K562 (cell line): ENCODE measurements around the gene MED22. TPM values are rescaled to one million over a fixed set of nuclear protein-coding genes. Genes with fewer than 3 reads are reported as not detected.

Source experiments
- ATAC-seq: fragments of 200-7000 bp; cut with Tn5 transposase; 3 replicates; pipeline ENCODE4 v1.9.1; 2020; ENCODE audit warnings: moderate library complexity
- BruUV-seq: library from RNA; stranded (reverse); fragments of 400-500 nt; replicated peaks from 2 replicates; lab custom pipeline; 2021; lab: Mats Ljungman, UMichigan
- CTCF ChIA-PET: fragments of 300-600 bp; formaldehyde crosslinking; extraction: SDS; loops from one replicate; lab custom pipeline; 2021; ENCODE audit warnings: low intra/inter-chr PET ratio; lab: Yijun Ruan, JAX
- POLR2A ChIA-PET: fragments of 300-600, 350-650 bp; sonication (Branson Sonifier 250); formaldehyde crosslinking; extraction: SDS; loops from one replicate; lab custom pipeline; 2021; ENCODE audit warnings: antibody characterized with exemption, inconsistent platforms; lab: Yijun Ruan, JAX
- DNase-seq, 4 experiments: peaks; one replicate each; pipeline versions ENCODE4 v3.0.0 to v3.0.0-alpha.2; 2011 to 2018; ENCODE audit warnings: low spot score in 3 of 4, mixed read lengths in 3 of 4; ENCODE audit errors: extremely low read depth in 1 of 4
- FAIRE-seq: peaks from 2 replicates; lab custom pipeline; 2011; peaks lifted over from hg19 to GRCh38; lab: Jason Lieb, UNC
- H2AFZ ChIP-seq: 2 replicates; pipeline ENCODE4 v1.6.0; 2011; ENCODE audit warnings: low read depth, low read length, control low read depth, inconsistent platforms
- H3K27ac ChIP-seq: fragments of 200-600 bp; 3 replicates; pipeline ENCODE4 v1.8.0; 2011; ENCODE audit warnings: low read depth, mild to moderate bottlenecking, control low read depth, inconsistent platforms, low read length, moderate library complexity, mixed read lengths; ENCODE audit errors: extremely low read depth
- H3K27me3 ChIP-seq, 2 experiments: fragments of 300-600 bp in 1 of 2; 2 replicates in 1 of 2; 3 replicates in 1 of 2; pipeline versions ENCODE4 v1.6.0 to v1.8.0; 2011; ENCODE audit warnings: inconsistent platforms in 2 of 2, low read length in 2 of 2, mild to moderate bottlenecking in 1 of 2, mixed read lengths in 1 of 2, moderate library complexity in 1 of 2; ENCODE audit not compliant: control insufficient read depth in 2 of 2, insufficient read depth in 2 of 2
- H3K36me3 ChIP-seq: fragments of 300-600 bp; 3 replicates; pipeline ENCODE4 v1.8.0; 2011; ENCODE audit warnings: mild to moderate bottlenecking, low read length, inconsistent platforms; ENCODE audit not compliant: control insufficient read depth, insufficient read depth
- H3K4me1 ChIP-seq, 2 experiments: fragments of 200-600 bp in 1 of 2; replicated peaks in 1 of 2; 2 replicates in 1 of 2; 3 replicates in 1 of 2; pipeline versions ENCODE4 v1.5.1 to v1.8.0; 2011; ENCODE audit warnings: inconsistent platforms in 2 of 2, low read length in 2 of 2, mild to moderate bottlenecking in 1 of 2, mixed read lengths in 1 of 2, moderate library complexity in 1 of 2; ENCODE audit not compliant: control insufficient read depth in 2 of 2, insufficient read depth in 2 of 2
- H3K4me2 ChIP-seq: 2 replicates; pipeline ENCODE4 v1.6.1; 2011; ENCODE audit warnings: low read length, control low read depth, inconsistent platforms, mixed read lengths; ENCODE audit not compliant: insufficient read depth
- H3K4me3 ChIP-seq: fragments of 200-600 bp; sonication (generic), shearing (Covaris generic); 2 replicates; pipeline ENCODE4 v1.5.1; 2016; ENCODE audit warnings: control low read depth, inconsistent platforms
- H3K79me2 ChIP-seq: fragments of 200-600 bp; 3 replicates; pipeline ENCODE4 v1.8.0; 2011; ENCODE audit warnings: low read length, inconsistent platforms; ENCODE audit not compliant: control insufficient read depth, insufficient read depth
- H3K9ac ChIP-seq, 2 experiments: 2 replicates each; pipeline versions ENCODE4 v1.6.0 to v1.6.1; 2011; ENCODE audit warnings: low read depth in 2 of 2, low read length in 2 of 2, control low read depth in 1 of 2, inconsistent platforms in 1 of 2, mild to moderate bottlenecking in 1 of 2, mixed read lengths in 1 of 2; ENCODE audit not compliant: insufficient read depth in 1 of 2
- H3K9me1 ChIP-seq: one replicate; pipeline ENCODE4 v1.6.0; 2011; ENCODE audit warnings: inconsistent platforms, mild to moderate bottlenecking, low read length, moderate library complexity; ENCODE audit not compliant: control insufficient read depth, insufficient read depth
- H3K9me3 ChIP-seq: replicated peaks from 2 replicates; pipeline ENCODE4 v1.5.1; 2011; ENCODE audit warnings: low read depth, low read length, inconsistent platforms; ENCODE audit not compliant: control insufficient read depth, insufficient read depth
- H4K20me1 ChIP-seq: replicated peaks from 2 replicates; pipeline ENCODE4 v1.6.1; 2011; ENCODE audit warnings: low read length, inconsistent platforms, mixed read lengths; ENCODE audit not compliant: control insufficient read depth, insufficient read depth
- WGBS: fragments of 100-300 bp; shearing (Covaris generic); methylation state at CpG from one replicate; pipeline ENCODE4 v1.1.6; 2016; ENCODE audit warnings: low coverage, mixed read lengths; ENCODE audit not compliant: insufficient coverage; ENCODE audit errors: missing lambda C conversion rate; 5-methylcytosine and 5-hydroxymethylcytosine counted together
- in situ Hi-C: fragments of 300-500 bp; cut with MboI; formaldehyde crosslinking; loops from 4 replicates; pipeline ENCODE4 v1.15.0; 2018; ENCODE audit warnings: inconsistent platforms, mixed read lengths
- intact Hi-C: fragments of 100-400 bp; cut with micrococcal nuclease; formaldehyde crosslinking; loops from 2 replicates; pipeline ENCODE4 v1.14.2; 2022
- polyA plus RNA-seq, 8 experiments: library from polyadenylated mRNA; depleted of rRNA in 4 of 8; stranded (reverse) in 5 of 8; unstranded in 3 of 8; fragments of >200 nt; fragmentation: Nextera tagmentation in 2 of 8; fragmentation: Illumina TruSeq in 1 of 8; extraction: Ambion mirVana in 2 of 8; extraction: Trizol in 1 of 8; gene quantifications; 2 replicates each; pipeline versions ENCODE4 v1.2.1 to v1.2.3, GENCODE V29; 2011 to 2014; ENCODE audit warnings: inconsistent platforms in 1 of 8, missing spikeins in 1 of 8
- total RNA-seq, 7 experiments: library from RNA; depleted of rRNA in 6 of 7; stranded (reverse); fragments of >200 nt in 6 of 7; fragmentation: Illumina TruSeq in 2 of 7; extraction: Trizol in 2 of 7; gene quantifications; 2 replicates each; pipeline versions ENCODE4 v1.2.1 to v1.2.3, GENCODE V29; 2011 to 2021; ENCODE audit warnings: low replicate concordance in 1 of 7
- TF ChIP-seq, protein P1 (sequence below), 2 experiments: fragments of 450-650 bp in 1 of 2; sonication (generic) in 1 of 2; formaldehyde crosslinking in 1 of 2; IDR thresholded peaks; 2 replicates each; pipeline versions ENCODE4 v1.7.1 to v1.9.0; 2016 to 2022; ENCODE audit warnings: inconsistent platforms in 1 of 2, mild to moderate bottlenecking in 1 of 2, missing genetic modification reagents in 1 of 2
- TF ChIP-seq, protein P2 (sequence below): IDR thresholded peaks from 2 replicates; pipeline ENCODE4 v1.6.1; 2012; ENCODE audit warnings: low read depth, low read length, improper control_type of control experiment, borderline replicate concordance
- TF ChIP-seq, protein P3 (sequence below): fragments of 250-450 bp; sonication (Bioruptor Pico); IDR thresholded peaks from 2 replicates; pipeline ENCODE4 v1.9.0; 2021; ENCODE audit warnings: mild to moderate bottlenecking, inconsistent platforms
- TF ChIP-seq, protein P4 (sequence below): sonication (generic); formaldehyde crosslinking; IDR thresholded peaks from 2 replicates; pipeline ENCODE4 v1.8.1; 2023; ENCODE audit warnings: mild to moderate bottlenecking, missing genetic modification reagents

The MED22 gene
- total and polyA plus RNA-seq, 9 of the 15 experiments (the other 6 are each of a cell fraction or from before 2014, with no cell fraction given): 0.73 to 35.6 (median 22.3) TPM

DNA sequence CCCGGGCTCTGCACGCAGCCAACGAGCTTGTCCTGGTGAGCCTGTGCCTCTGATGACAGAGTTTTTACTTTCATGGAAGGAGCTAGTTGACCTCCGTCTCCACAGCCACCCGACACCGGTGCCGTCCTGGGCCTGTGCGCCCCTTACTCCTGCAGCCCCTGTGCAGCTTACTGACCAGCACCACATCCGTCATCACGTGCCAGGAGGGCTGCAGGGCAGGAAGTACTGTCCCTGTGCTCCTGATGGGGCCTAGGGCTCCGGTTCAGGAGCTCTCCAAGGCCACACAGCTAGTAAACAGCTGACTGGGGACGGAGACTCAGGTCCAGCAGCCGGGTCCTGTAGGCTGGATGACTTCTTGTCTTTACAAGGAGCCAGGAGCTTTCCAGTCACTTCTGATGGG lies 38.4 kb upstream of the MED22 start:
- Histone ChIP-seq H3K4me3 (no peak overlapping the region), H3K4me2 (no peak overlapping the region), H3K36me3 (no peaks in the 10 kb centered on the region), H3K27ac (no peak overlapping the region), H3K9me3 (peaks cover 5% of the 10 kb centered on the region), H2AFZ (no peak overlapping the region), H3K79me2 (no peaks in the 10 kb centered on the region), H3K27me3 (peaks cover 29 to 55% of the 10 kb centered on the region in 2 experiments; a peak in 4 of 5 replicates), H3K4me1 (peaks cover 0 to 17% of the 10 kb centered on the region in 2 experiments; a peak in 2 of 5 replicates), H4K20me1 (no peaks in the 10 kb centered on the region; the same call in 1 of the 2 replicates), H3K9me1 (no peaks in the 10 kb centered on the region), H3K9ac (peak overlapping the region in 1 of 2 experiments; percentile 21; a peak in 1 of 4 replicates)
- ChIA-PET CTCF (no interaction called here), POLR2A (interaction anchor here (0.6 to 2.9 kb wide), 8 partner anchors 9 to 111 kb away, joined by 3 to 13 read pairs (median 3); partner anchors contain the start of gene STKLD1)
- WGBS: 34% methylated on average over 13 of the region's 13 CpGs
- BruUV-seq: no TSS peak
- FAIRE-seq (no peak), ATAC-seq (no peak), DNase-seq (no peak)
- in situ Hi-C loops: no loop called here
- intact Hi-C loops: no loop called here
- TF ChIP-seq, protein P1, sequence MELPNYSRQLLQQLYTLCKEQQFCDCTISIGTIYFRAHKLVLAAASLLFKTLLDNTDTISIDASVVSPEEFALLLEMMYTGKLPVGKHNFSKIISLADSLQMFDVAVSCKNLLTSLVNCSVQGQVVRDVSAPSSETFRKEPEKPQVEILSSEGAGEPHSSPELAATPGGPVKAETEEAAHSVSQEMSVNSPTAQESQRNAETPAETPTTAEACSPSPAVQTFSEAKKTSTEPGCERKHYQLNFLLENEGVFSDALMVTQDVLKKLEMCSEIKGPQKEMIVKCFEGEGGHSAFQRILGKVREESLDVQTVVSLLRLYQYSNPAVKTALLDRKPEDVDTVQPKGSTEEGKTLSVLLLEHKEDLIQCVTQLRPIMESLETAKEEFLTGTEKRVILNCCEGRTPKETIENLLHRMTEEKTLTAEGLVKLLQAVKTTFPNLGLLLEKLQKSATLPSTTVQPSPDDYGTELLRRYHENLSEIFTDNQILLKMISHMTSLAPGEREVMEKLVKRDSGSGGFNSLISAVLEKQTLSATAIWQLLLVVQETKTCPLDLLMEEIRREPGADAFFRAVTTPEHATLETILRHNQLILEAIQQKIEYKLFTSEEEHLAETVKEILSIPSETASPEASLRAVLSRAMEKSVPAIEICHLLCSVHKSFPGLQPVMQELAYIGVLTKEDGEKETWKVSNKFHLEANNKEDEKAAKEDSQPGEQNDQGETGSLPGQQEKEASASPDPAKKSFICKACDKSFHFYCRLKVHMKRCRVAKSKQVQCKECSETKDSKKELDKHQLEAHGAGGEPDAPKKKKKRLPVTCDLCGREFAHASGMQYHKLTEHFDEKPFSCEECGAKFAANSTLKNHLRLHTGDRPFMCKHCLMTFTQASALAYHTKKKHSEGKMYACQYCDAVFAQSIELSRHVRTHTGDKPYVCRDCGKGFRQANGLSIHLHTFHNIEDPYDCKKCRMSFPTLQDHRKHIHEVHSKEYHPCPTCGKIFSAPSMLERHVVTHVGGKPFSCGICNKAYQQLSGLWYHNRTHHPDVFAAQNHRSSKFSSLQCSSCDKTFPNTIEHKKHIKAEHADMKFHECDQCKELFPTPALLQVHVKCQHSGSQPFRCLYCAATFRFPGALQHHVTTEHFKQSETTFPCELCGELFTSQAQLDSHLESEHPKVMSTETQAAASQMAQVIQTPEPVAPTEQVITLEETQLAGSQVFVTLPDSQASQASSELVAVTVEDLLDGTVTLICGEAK (IDR thresholded peaks at IDR 0.05): no peak
- TF ChIP-seq, protein P1 (CRISPR knock-in tag; IDR thresholded peaks at IDR 0.05): no peak
- TF ChIP-seq, protein P2, sequence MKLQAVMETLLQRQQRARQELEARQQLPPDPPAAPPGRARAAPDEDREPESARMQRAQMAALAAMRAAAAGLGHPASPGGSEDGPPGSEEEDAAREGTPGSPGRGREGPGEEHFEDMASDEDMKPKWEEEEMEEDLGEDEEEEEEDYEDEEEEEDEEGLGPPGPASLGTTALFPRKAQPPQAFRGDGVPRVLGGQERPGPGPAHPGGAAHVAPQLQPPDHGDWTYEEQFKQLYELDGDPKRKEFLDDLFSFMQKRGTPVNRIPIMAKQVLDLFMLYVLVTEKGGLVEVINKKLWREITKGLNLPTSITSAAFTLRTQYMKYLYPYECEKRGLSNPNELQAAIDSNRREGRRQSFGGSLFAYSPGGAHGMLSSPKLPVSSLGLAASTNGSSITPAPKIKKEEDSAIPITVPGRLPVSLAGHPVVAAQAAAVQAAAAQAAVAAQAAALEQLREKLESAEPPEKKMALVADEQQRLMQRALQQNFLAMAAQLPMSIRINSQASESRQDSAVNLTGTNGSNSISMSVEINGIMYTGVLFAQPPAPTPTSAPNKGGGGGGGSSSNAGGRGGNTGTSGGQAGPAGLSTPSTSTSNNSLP: no peak
- TF ChIP-seq, protein P3, sequence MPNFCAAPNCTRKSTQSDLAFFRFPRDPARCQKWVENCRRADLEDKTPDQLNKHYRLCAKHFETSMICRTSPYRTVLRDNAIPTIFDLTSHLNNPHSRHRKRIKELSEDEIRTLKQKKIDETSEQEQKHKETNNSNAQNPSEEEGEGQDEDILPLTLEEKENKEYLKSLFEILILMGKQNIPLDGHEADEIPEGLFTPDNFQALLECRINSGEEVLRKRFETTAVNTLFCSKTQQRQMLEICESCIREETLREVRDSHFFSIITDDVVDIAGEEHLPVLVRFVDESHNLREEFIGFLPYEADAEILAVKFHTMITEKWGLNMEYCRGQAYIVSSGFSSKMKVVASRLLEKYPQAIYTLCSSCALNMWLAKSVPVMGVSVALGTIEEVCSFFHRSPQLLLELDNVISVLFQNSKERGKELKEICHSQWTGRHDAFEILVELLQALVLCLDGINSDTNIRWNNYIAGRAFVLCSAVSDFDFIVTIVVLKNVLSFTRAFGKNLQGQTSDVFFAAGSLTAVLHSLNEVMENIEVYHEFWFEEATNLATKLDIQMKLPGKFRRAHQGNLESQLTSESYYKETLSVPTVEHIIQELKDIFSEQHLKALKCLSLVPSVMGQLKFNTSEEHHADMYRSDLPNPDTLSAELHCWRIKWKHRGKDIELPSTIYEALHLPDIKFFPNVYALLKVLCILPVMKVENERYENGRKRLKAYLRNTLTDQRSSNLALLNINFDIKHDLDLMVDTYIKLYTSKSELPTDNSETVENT (CRISPR knock-in tag): no peak
- TF ChIP-seq, protein P4, sequence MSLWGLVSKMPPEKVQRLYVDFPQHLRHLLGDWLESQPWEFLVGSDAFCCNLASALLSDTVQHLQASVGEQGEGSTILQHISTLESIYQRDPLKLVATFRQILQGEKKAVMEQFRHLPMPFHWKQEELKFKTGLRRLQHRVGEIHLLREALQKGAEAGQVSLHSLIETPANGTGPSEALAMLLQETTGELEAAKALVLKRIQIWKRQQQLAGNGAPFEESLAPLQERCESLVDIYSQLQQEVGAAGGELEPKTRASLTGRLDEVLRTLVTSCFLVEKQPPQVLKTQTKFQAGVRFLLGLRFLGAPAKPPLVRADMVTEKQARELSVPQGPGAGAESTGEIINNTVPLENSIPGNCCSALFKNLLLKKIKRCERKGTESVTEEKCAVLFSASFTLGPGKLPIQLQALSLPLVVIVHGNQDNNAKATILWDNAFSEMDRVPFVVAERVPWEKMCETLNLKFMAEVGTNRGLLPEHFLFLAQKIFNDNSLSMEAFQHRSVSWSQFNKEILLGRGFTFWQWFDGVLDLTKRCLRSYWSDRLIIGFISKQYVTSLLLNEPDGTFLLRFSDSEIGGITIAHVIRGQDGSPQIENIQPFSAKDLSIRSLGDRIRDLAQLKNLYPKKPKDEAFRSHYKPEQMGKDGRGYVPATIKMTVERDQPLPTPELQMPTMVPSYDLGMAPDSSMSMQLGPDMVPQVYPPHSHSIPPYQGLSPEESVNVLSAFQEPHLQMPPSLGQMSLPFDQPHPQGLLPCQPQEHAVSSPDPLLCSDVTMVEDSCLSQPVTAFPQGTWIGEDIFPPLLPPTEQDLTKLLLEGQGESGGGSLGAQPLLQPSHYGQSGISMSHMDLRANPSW (CRISPR knock-in tag): no peak
